ENCODE results near the gene TPD52L2.
A peak's percentile ranks its signal among the peaks of the same experiment; 100 is the strongest.
"Not testable (repeated sequence)": the region's sequence is repeated elsewhere in the genome, so short reads cannot be mapped to it uniquely, and the experiment has no call there.

TPD52L2 gene

GRCh38 chr20:63864545-63864977, 509 bp upstream of the TPD52L2 start (continued):
- TF ChIP-seq TSHZ2 (CRISPR knock-in tag; IDR thresholded peaks at IDR 0.05): no peak
- no peak for TF ChIP-seq ISL1 (CRISPR knock-in tag; IDR thresholded peaks at IDR 0.05)
- peak; percentile 85 for TF ChIP-seq ZFP3 (CRISPR knock-in tag; IDR thresholded peaks at IDR 0.05)
- no peak for TF ChIP-seq ZFP30 (CRISPR knock-in tag; IDR thresholded peaks at IDR 0.05)
- no peak for TF ChIP-seq ZC3H10 (CRISPR knock-in tag; IDR thresholded peaks at IDR 0.05)
- no peak for TF ChIP-seq ZNF565 (CRISPR knock-in tag; conservative IDR thresholded peaks at IDR 0.05; ENCODE audit: low read depth)
- no peak for TF ChIP-seq ARNTL (CRISPR knock-in tag; IDR thresholded peaks at IDR 0.05; ENCODE audit: borderline replicate concordance, low read depth)

- not testable (repeated sequence) for ATAC-seq
Measured at GRCh38 chr20:63867042-63867441, 2.0 kb downstream of the TPD52L2 start.

- TF ChIP-seq PPARA (CRISPR knock-in tag; IDR thresholded peaks at IDR 0.05; ENCODE audit: borderline replicate concordance): no peak
- no peak for TF ChIP-seq GLIS3 (CRISPR knock-in tag; IDR thresholded peaks at IDR 0.05)
- no peak for TF ChIP-seq OSR1 (CRISPR knock-in tag; IDR thresholded peaks at IDR 0.05)
- no peak for TF ChIP-seq TOX (CRISPR knock-in tag; IDR thresholded peaks at IDR 0.05; ENCODE audit: borderline replicate concordance)
- TF ChIP-seq CREB5 (CRISPR knock-in tag; IDR thresholded peaks at IDR 0.05; ENCODE audit: low read depth): no peak
- TF ChIP-seq BACH2 (CRISPR knock-in tag; IDR thresholded peaks at IDR 0.05; ENCODE audit: borderline replicate concordance): no peak
- no peak for TF ChIP-seq ZC3H10 (CRISPR knock-in tag; IDR thresholded peaks at IDR 0.05)
- no peak for TF ChIP-seq ZNF565 (CRISPR knock-in tag; conservative IDR thresholded peaks at IDR 0.05; ENCODE audit: low read depth)
- no peak for TF ChIP-seq SNAI2 (CRISPR knock-in tag; IDR thresholded peaks at IDR 0.05)
- no peak for TF ChIP-seq CSRNP3 (CRISPR knock-in tag; IDR thresholded peaks at IDR 0.05)
- TF ChIP-seq ARNTL (CRISPR knock-in tag; IDR thresholded peaks at IDR 0.05; ENCODE audit: borderline replicate concordance, low read depth): no peak
- TF ChIP-seq TCF4 (CRISPR knock-in tag; IDR thresholded peaks at IDR 0.05; ENCODE audit: borderline replicate concordance): no peak
- TF ChIP-seq POU6F1 (CRISPR knock-in tag; IDR thresholded peaks at IDR 0.05; ENCODE audit: borderline replicate concordance, low read depth): no peak
- no peak for TF ChIP-seq ZNF70 (CRISPR knock-in tag; IDR thresholded peaks at IDR 0.05)
- no peak for TF ChIP-seq PATZ1 (CRISPR knock-in tag; IDR thresholded peaks at IDR 0.05; ENCODE audit: borderline replicate concordance)
- no peak for TF ChIP-seq TSHZ2 (CRISPR knock-in tag; IDR thresholded peaks at IDR 0.05)
- TF ChIP-seq ZFP3 (CRISPR knock-in tag; IDR thresholded peaks at IDR 0.05): no peak
- no peak for ATAC-seq
Measured at GRCh38 chr20:63868264-63868663, 3.2 kb downstream of the TPD52L2 start.

Measured in SK-N-SH treated with all-trans-retinoic acid at 6 μM for 48 hours (cell line).